ENCODE data around the gene TOX3. TPM values are rescaled to one million over a fixed set of nuclear protein-coding genes. Genes with fewer than 3 reads are reported as not detected.

Gene TOX3
- total RNA-seq, 1 donor from 2014 or later, result 48.1 TPM

DNA sequence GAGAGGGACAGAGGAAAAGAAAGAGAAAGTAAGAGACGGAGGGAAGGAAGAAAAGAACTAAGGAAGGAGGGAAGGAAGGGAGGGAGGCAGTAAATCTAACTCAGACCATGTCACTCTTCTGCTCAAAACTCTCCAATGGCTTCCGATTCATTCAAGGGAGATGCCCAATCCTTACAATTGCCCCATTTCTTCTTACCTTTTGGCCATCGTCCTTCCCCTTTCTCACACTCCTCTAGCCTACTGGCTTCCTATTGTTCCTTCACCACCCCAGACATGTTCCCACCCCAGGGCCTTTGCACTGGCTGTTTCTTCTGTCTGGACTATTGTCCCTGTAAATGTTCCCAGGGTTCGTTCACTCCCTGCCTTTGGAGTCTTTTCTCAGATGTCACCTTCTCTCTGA, 72.3 kb downstream of the TOX3 start:
- no peak for DNase-seq (ENCODE audit: low spot score)
- Histone ChIP-seq H3K4me3 (no peak overlapping the region), H3K79me2 (ENCODE audit: low read depth) (peaks cover 100% of the 10 kb centered on the region), H2AFZ (replicated peaks) (no peak overlapping the region), H3K36me3 (peaks cover 3% of the 10 kb centered on the region), H3K4me1 (peaks cover 13% of the 10 kb centered on the region), H3K27me3 (no peaks in the 10 kb centered on the region), H3K9me3 (ENCODE audit: low read depth) (no peaks in the 10 kb centered on the region), H3F3A (ENCODE audit: low read depth) (peaks cover 8% of the 10 kb centered on the region), H3K9ac (no peak overlapping the region), H4K20me1 (ENCODE audit: low read depth) (peaks cover 97% of the 10 kb centered on the region), H3K27ac (no peak overlapping the region), H3K4me2 (no peak overlapping the region)
- H3K4me3 Mint-ChIP-seq, result no peak overlapping the region
- H3K27ac Mint-ChIP-seq, result no peak overlapping the region
- peaks cover 8% of the 10 kb centered on the region for H3K4me1 Mint-ChIP-seq
- no peak for TF ChIP-seq EZH2 (IDR thresholded peaks at IDR 0.05)
- no peak for TF ChIP-seq EZH2phosphoT487 (IDR thresholded peaks at IDR 0.05)
- TF ChIP-seq, protein P1, sequence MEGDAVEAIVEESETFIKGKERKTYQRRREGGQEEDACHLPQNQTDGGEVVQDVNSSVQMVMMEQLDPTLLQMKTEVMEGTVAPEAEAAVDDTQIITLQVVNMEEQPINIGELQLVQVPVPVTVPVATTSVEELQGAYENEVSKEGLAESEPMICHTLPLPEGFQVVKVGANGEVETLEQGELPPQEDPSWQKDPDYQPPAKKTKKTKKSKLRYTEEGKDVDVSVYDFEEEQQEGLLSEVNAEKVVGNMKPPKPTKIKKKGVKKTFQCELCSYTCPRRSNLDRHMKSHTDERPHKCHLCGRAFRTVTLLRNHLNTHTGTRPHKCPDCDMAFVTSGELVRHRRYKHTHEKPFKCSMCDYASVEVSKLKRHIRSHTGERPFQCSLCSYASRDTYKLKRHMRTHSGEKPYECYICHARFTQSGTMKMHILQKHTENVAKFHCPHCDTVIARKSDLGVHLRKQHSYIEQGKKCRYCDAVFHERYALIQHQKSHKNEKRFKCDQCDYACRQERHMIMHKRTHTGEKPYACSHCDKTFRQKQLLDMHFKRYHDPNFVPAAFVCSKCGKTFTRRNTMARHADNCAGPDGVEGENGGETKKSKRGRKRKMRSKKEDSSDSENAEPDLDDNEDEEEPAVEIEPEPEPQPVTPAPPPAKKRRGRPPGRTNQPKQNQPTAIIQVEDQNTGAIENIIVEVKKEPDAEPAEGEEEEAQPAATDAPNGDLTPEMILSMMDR (IDR thresholded peaks at IDR 0.05), result no peak
- peaks cover 22% of the 10 kb centered on the region for H3K36me3 Mint-ChIP-seq
- no peaks in the 10 kb centered on the region for H3K27me3 Mint-ChIP-seq (ENCODE audit: insufficient read depth, low read depth)
- peaks cover 3% of the 10 kb centered on the region for H3K9me3 Mint-ChIP-seq

DNA sequence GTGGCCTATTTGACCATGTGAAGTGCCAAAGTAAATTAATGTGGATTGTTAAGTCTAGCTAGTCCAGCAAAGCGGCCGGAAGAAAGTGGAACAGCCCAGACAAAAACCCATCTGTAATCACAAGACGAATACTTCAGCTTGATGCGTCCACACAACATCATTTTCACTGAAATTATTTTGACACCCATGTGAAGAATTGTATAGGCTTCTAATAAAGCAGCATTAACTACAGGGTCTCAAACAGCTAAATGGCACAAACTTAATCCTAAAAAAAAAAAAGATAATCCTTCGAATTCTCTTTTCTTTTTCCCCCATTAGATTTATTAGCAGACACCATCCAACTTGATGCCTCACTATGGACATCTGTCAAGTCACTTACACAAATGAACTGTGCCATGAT, 73.8 kb downstream of the TOX3 start:
- no peaks in the 10 kb centered on the region for H3K27me3 ChIP-seq
- peaks cover 23% of the 10 kb centered on the region for H3K36me3 Mint-ChIP-seq
- peaks cover 97% of the 10 kb centered on the region for H4K20me1 ChIP-seq (ENCODE audit: low read depth)
- DNase-seq (ENCODE audit: low spot score), result no peak
- H3K79me2 ChIP-seq (ENCODE audit: low read depth), result peaks cover 100% of the 10 kb centered on the region
- peaks cover 20% of the 10 kb centered on the region for H3K4me1 Mint-ChIP-seq
- H3K27me3 Mint-ChIP-seq (ENCODE audit: insufficient read depth, low read depth), result no peaks in the 10 kb centered on the region
- TF ChIP-seq, protein P1 (IDR thresholded peaks at IDR 0.05), result no peak
- TF ChIP-seq EZH2 (IDR thresholded peaks at IDR 0.05) (no peak), EZH2phosphoT487 (IDR thresholded peaks at IDR 0.05) (no peak)
- H3K4me3 ChIP-seq, result no peak overlapping the region
- no peaks in the 10 kb centered on the region for H3K9me3 ChIP-seq (ENCODE audit: low read depth)
- H3F3A ChIP-seq (ENCODE audit: low read depth), result peaks cover 8% of the 10 kb centered on the region
- H3K36me3 ChIP-seq, result peaks cover 3% of the 10 kb centered on the region
- no peak overlapping the region for H3K9ac ChIP-seq
- H3K4me2 ChIP-seq, result no peak overlapping the region
- H3K4me3 Mint-ChIP-seq, result no peak overlapping the region
- H3K9me3 Mint-ChIP-seq, result peaks cover 3% of the 10 kb centered on the region
- H2AFZ ChIP-seq (replicated peaks), result no peak overlapping the region
- H3K4me1 ChIP-seq, result peaks cover 13% of the 10 kb centered on the region
- no peak overlapping the region for H3K27ac ChIP-seq
- H3K27ac Mint-ChIP-seq, result no peak overlapping the region

DNA sequence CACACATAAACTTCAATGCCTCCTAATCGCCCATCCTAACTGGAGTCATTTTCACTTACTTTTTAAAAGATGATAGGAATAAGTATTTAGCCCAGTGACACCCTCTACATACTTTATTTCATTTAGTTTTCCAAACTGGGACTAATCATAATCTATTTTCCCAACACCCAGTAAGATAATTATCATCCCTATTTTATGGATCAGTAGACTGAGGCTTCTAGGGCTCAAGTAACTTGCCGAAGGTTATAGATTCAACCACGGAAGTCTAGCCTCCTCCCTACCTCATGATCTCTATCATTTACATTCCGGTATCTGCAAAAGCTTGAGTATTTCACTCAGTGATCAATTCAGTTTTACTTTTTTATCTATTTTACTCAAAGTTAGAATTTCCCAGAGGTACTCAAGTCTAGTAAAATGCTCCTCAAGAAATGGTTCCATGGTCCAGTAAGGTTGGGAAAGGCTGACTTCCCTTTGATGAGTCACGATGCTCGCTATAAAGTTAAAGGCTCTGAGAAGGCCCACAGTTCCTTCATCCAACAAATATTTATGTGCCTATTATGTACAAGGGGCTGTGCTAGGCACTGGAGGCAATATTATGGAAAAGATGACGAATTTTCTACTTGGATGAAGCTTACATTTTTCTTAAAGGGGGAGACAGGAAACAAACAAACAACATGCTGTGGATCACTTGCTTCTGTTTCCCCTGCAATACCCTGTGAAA, 75.1 kb downstream of the TOX3 start:
- peaks cover 100% of the 10 kb centered on the region for H3K79me2 ChIP-seq (ENCODE audit: low read depth)
- H3K4me3 Mint-ChIP-seq, result no peak overlapping the region

More for the DNA sequence above, 75.1 kb downstream of the TOX3 start:
- no peaks in the 10 kb centered on the region for H3K27me3 Mint-ChIP-seq (ENCODE audit: insufficient read depth, low read depth)
- H3K27ac Mint-ChIP-seq, result no peak overlapping the region
- H3K4me1 ChIP-seq, result peaks cover 8% of the 10 kb centered on the region
- TF ChIP-seq EZH2phosphoT487 (IDR thresholded peaks at IDR 0.05) (no peak), EZH2 (IDR thresholded peaks at IDR 0.05) (no peak)
- TF ChIP-seq, protein P1 (IDR thresholded peaks at IDR 0.05), result no peak
- no peak for DNase-seq (ENCODE audit: low spot score)
- H3K4me1 Mint-ChIP-seq, result peaks cover 30% of the 10 kb centered on the region
- peaks cover 3% of the 10 kb centered on the region for H3K9me3 Mint-ChIP-seq
- H3K27ac ChIP-seq, result peak overlapping the region; percentile 14
- H4K20me1 ChIP-seq (ENCODE audit: low read depth), result peaks cover 96% of the 10 kb centered on the region
- H3K36me3 Mint-ChIP-seq, result peaks cover 23% of the 10 kb centered on the region
- no peaks in the 10 kb centered on the region for H3K9me3 ChIP-seq (ENCODE audit: low read depth)
- no peak overlapping the region for H2AFZ ChIP-seq (replicated peaks)
- no peak overlapping the region for H3K9ac ChIP-seq
- H3K4me3 ChIP-seq, result no peak overlapping the region
- H3K4me2 ChIP-seq, result no peak overlapping the region
- peaks cover 10% of the 10 kb centered on the region for H3K36me3 ChIP-seq
- H3K27me3 ChIP-seq, result no peaks in the 10 kb centered on the region
- H3F3A ChIP-seq (ENCODE audit: low read depth), result peaks cover 8% of the 10 kb centered on the region

Data from neural progenitor cell (in vitro differentiated cells).